HG03097 (cell line): ENCODE results near the gene CFAP52.
"Not testable (repeated sequence)": the region's sequence is repeated elsewhere in the genome, so short reads cannot be mapped to it uniquely, and the experiment has no call there.

Experiments used
- ATAC-seq: cut with Tn5 transposase; IDR thresholded peaks from one replicate; pipeline ENCODE4 v1.9.1; 2021; ENCODE audit not compliant: unreplicated experiment, low FRiP score

The CFAP52 gene

GRCh38 chr17:9576521-9577372, at the start of gene CFAP52:
Gene CFAP52, plus strand, starts transcription at chr17:9576642. Its CDS starts 54 bp downstream, at chr17:9576696.
- peak; percentile 47 for ATAC-seq

- no peak for ATAC-seq
Observed at GRCh38 chr17:9527788-9528187, 48.7 kb upstream of the CFAP52 start.

GRCh38 chr17:9529033-9529700, 47.3 kb upstream of the CFAP52 start:
- ATAC-seq, result no peak

GRCh38 chr17:9531034-9531433, 45.4 kb upstream of the CFAP52 start:
- ATAC-seq, result no peak

- no peak for ATAC-seq
Observed at GRCh38 chr17:9532715-9533114, 43.7 kb upstream of the CFAP52 start.

GRCh38 chr17:9533441-9533840, 43.0 kb upstream of the CFAP52 start:
- ATAC-seq, result no peak

- ATAC-seq, result no peak
Observed at GRCh38 chr17:9536061-9536460, 40.4 kb upstream of the CFAP52 start.

GRCh38 chr17:9537177-9537776, 39.2 kb upstream of the CFAP52 start:
- no peak for ATAC-seq

GRCh38 chr17:9538626-9539025, 37.8 kb upstream of the CFAP52 start:
- no peak for ATAC-seq

- no peak for ATAC-seq
Observed at GRCh38 chr17:9541718-9542117, 34.7 kb upstream of the CFAP52 start.

GRCh38 chr17:9544221-9544620, 32.2 kb upstream of the CFAP52 start:
- no peak for ATAC-seq

GRCh38 chr17:9549215-9549614, 27.2 kb upstream of the CFAP52 start:
- ATAC-seq, result no peak

- no peak for ATAC-seq
Observed at GRCh38 chr17:9553181-9553580, 23.3 kb upstream of the CFAP52 start.

- no peak for ATAC-seq
Observed at GRCh38 chr17:9553596-9553995, 22.8 kb upstream of the CFAP52 start.

GRCh38 chr17:9554715-9555114, 21.7 kb upstream of the CFAP52 start:
- not testable (repeated sequence) for ATAC-seq

GRCh38 chr17:9557161-9557755, 19.2 kb upstream of the CFAP52 start:
- no peak for ATAC-seq

- no peak for ATAC-seq
Observed at GRCh38 chr17:9557857-9558256, 18.6 kb upstream of the CFAP52 start.

GRCh38 chr17:9564104-9564503, 12.3 kb upstream of the CFAP52 start:
- no peak for ATAC-seq

- no peak for ATAC-seq
Observed at GRCh38 chr17:9566067-9566466, 10.4 kb upstream of the CFAP52 start.

- not testable (repeated sequence) for ATAC-seq
Observed at GRCh38 chr17:9566739-9567138, 9.7 kb upstream of the CFAP52 start.

GRCh38 chr17:9568004-9568403, 8.4 kb upstream of the CFAP52 start:
- no peak for ATAC-seq
